Measurements from ENCODE around the gene TASP1. TPM values are rescaled to one million over a fixed set of nuclear protein-coding genes. Genes with fewer than 3 reads are reported as not detected.

Gene TASP1
- total RNA-seq, 1 experiment from 2014 or later: 9.5 TPM

- Histone ChIP-seq H2BK15ac (ENCODE audit: low read depth, low read length) (no peak overlapping the region), H3K56ac (ENCODE audit: insufficient read length, low read depth, low read length) (no peak overlapping the region), H4K91ac (ENCODE audit: insufficient read length, low read depth, low read length) (no peak overlapping the region), H2BK5ac (ENCODE audit: insufficient read length, low read length) (no peak overlapping the region), H3K4me1 (ENCODE audit: insufficient read depth, low read length) (no peaks in the 10 kb centered on the region), H3K23me2 (ENCODE audit: insufficient read length, low read depth, low read length, poor library complexity, severe bottlenecking) (no peaks in the 10 kb centered on the region), H4K8ac (replicated peaks; ENCODE audit: insufficient read length, low read depth, low read length) (no peak overlapping the region), H2AFZ (ENCODE audit: low read length) (no peak overlapping the region), H3K79me1 (ENCODE audit: insufficient read depth, low read depth, low read length, poor library complexity, severe bottlenecking) (no peaks in the 10 kb centered on the region), H3K14ac (ENCODE audit: insufficient read depth, low read length) (no peak overlapping the region), H3K18ac (ENCODE audit: insufficient read length, low read depth, low read length) (no peak overlapping the region), H2BK20ac (ENCODE audit: low read depth, low read length, poor library complexity, severe bottlenecking) (no peak overlapping the region), H3K4ac (ENCODE audit: low read depth, low read length) (no peak overlapping the region), H4K20me1 (ENCODE audit: control insufficient read depth, insufficient read depth, insufficient read length) (no peaks in the 10 kb centered on the region), H3K4me2 (ENCODE audit: insufficient read depth, insufficient read length, low read length) (no peak overlapping the region), H4K5ac (ENCODE audit: insufficient read length, low read depth, low read length) (no peak overlapping the region), H2AK5ac (ENCODE audit: insufficient read length, low read length) (no peak overlapping the region), H3K23ac (ENCODE audit: insufficient read length, low read depth, low read length) (no peak overlapping the region), H3T11ph (ENCODE audit: low read length) (no peak overlapping the region), H2BK12ac (ENCODE audit: insufficient read length, low read depth, low read length) (no peak overlapping the region), H3K9ac (ENCODE audit: extremely low read depth, insufficient read length, low read length) (no peak overlapping the region), H2BK120ac (ENCODE audit: low read depth, low read length, poor library complexity, severe bottlenecking) (no peak overlapping the region), H3K27ac (ENCODE audit: insufficient read length, low read depth, low read length) (no peak overlapping the region), H3K27me3 (ENCODE audit: insufficient read depth, low read length) (no peaks in the 10 kb centered on the region), H3K79me2 (ENCODE audit: insufficient read depth, low read length) (no peaks in the 10 kb centered on the region), H3K9me3 (ENCODE audit: control insufficient read depth, low read depth, low read length) (no peaks in the 10 kb centered on the region)
- no peak overlapping the region for H3K4me3 Mint-ChIP-seq
- WGBS (ENCODE audit: extremely low coverage, insufficient read length, low lambda C conversion rate): no CpG with 5 or more reads among the region's 3 CpGs
- H3K36me3 Mint-ChIP-seq (ENCODE audit: insufficient read depth in 1 of 3, low read depth in 3 of 3): no peaks in the 10 kb centered on the region; a peak in 1 of 7 replicates
- H3K27me3 Mint-ChIP-seq (ENCODE audit: low read depth): no peaks in the 10 kb centered on the region; the same call in 1 of the 2 replicates
- DNase-seq: no peak
- peaks cover 0 to 2% of the 10 kb centered on the region in 2 experiments; a peak in 1 of 5 replicates for H3K9me3 Mint-ChIP-seq
- no peak for TF ChIP-seq CTCF (conservative IDR thresholded peaks at IDR 0.05)
- H3K4me1 Mint-ChIP-seq: peaks cover 0 to 5% of the 10 kb centered on the region in 2 experiments; a peak in 1 of 4 replicates
- H3K27ac Mint-ChIP-seq: no peak overlapping the region
These were observed 49.1 kb upstream of the TASP1 start for GRCh38 chr20:13687815-13688214.

All from H9 (cell line).